Stimulated activated CD4-positive, alpha-beta T cell treated with anti-CD3 and anti-CD28 coated beads, Interleukin-15, amount 100 ng/mL, for 24 hours (primary cell): ENCODE data around the gene TBCE.
"Not testable (repeated sequence)": the region's sequence is repeated elsewhere in the genome, so short reads cannot be mapped to it uniquely, and the experiment has no call there.

ENCODE experiments used
- DNase-seq: peaks from one replicate; pipeline ENCODE4 v3.0.0-alpha.2; 2020

TBCE gene

GRCh38 chr1:235457856-235458255, 90.6 kb downstream of the TBCE start:
- not testable (repeated sequence) for DNase-seq

GRCh38 chr1:235460770-235461169, 93.5 kb downstream of the TBCE start:
- DNase-seq: no peak

GRCh38 chr1:235461954-235462353, 94.7 kb downstream of the TBCE start:
- DNase-seq: no peak

GRCh38 chr1:235462832-235463231, 95.6 kb downstream of the TBCE start:
- not testable (repeated sequence) for DNase-seq

GRCh38 chr1:235465066-235465465, 97.8 kb downstream of the TBCE start:
- no peak for DNase-seq

GRCh38 chr1:235468004-235468403, 100.8 kb downstream of the TBCE start:
- DNase-seq: no peak

GRCh38 chr1:235468970-235469369, 101.7 kb downstream of the TBCE start:
- DNase-seq: no peak

- not testable (repeated sequence) for DNase-seq
Measured at GRCh38 chr1:235469897-235470296, 102.7 kb downstream of the TBCE start.

GRCh38 chr1:235470741-235471439, 103.7 kb downstream of the TBCE start:
- no peak for DNase-seq

- no peak for DNase-seq
Measured at GRCh38 chr1:235473806-235474205, 106.6 kb downstream of the TBCE start.

- DNase-seq: no peak
Measured at GRCh38 chr1:235483090-235483489, 115.9 kb downstream of the TBCE start.

- DNase-seq: no peak
Measured at GRCh38 chr1:235485558-235485957, 118.3 kb downstream of the TBCE start.

GRCh38 chr1:235486321-235486720, 119.1 kb downstream of the TBCE start:
- no peak for DNase-seq

- DNase-seq: no peak
Measured at GRCh38 chr1:235491644-235492043, 124.4 kb downstream of the TBCE start.

- no peak for DNase-seq
Measured at GRCh38 chr1:235494531-235494930, 127.3 kb downstream of the TBCE start.

- DNase-seq: no peak
Measured at GRCh38 chr1:235495030-235495429, 127.8 kb downstream of the TBCE start.

- DNase-seq: no peak
Measured at GRCh38 chr1:235495551-235495950, 128.3 kb downstream of the TBCE start.

- DNase-seq: no peak
Measured at GRCh38 chr1:235500971-235501540, 133.8 kb downstream of the TBCE start.
